ENCODE results near the gene ETV3.

DNA sequence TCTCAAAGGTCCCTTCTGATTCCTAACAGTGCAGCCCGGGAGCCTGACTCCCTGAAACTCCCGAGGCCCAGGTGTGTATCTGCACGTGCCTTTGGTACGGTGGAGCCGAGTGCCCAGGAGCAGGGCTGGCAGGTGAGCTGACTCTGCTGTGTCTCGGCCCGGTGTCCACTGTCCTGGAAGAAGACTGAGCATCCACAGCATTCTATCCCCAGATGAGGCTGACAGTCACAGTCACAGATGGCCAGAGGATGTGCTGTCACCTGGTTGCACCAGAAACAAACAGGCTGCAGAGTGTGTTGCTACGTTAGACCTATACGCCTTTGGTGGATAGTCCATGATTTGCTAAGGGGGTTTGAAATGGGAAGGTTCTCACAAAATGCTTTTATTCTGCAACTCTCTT lies 48.4 kb downstream of the ETV3 start:
- TF ChIP-seq EZH2 (IDR thresholded peaks at IDR 0.05; ENCODE audit: insufficient read depth, poor library complexity, severe bottlenecking) (no peak), EZH2phosphoT487 (IDR thresholded peaks at IDR 0.05; ENCODE audit: insufficient read depth, low read depth) (no peak)

Data from GM23248 (cell line).